ENCODE results near the gene SERPINA10.
"Not testable (repeated sequence)": the region's sequence is repeated elsewhere in the genome, so short reads cannot be mapped to it uniquely, and the experiment has no call there.

SERPINA10 gene

GRCh38 chr14:94313991-94314655, 21.1 kb upstream of the SERPINA10 start:
- no peak for DNase-seq

DNA sequence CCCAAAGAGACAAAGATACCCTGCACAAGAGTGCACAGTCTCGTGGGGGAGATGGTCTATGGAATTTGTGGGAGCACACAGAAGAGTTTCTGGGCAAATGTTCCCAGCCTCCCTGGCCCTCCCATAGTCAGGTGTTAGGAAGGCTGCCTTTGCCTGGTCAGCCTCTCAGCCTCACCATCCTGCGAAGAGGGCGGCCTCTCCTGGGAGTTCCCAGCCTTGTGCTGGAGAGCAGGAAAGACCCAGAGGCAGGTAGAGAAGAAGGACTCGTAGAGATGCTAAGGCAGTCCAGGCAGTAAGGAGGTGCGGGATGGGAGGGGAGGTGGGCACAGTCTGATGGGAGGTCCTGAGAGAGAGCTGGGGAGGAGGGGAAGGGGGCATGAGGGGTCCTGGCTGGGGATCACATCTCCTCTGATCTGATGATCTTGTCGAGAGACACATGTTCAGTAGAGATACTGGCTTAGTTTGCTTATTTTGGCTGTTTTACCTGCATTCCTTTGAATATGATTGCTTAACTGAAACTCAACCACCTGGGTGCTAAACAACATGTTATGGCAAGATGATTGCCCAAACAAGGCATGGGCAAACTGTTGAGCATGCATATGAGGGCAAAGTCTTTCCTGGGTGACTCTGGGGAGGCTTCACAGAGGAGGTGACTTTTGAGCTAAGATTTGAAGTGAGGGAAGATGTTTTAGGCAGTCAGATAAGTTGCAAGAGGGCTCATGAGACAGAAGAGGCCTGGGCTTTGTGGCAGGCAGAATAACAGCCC, 19.6 kb upstream of the SERPINA10 start:
- DNase-seq = no peak

DNA sequence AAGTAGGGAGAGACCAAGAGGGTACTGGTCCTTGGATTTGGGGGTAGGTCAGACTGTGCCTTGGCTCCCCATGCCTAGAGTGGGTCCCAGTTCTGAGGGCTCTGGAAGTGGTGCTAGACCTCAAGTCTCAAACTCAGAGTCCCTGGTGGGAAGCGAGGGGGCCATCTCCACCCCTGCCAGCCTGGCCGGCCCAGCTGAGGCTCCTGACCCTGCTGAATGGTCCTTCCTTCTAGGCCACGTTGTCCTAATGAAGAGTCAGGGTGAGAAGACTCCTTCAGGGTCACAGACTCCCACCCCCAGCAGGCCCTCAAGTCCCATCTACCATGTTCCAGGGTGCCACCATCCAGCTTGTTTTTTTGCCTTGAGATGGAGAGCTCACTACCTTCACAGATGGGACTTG, 17.2 kb upstream of the SERPINA10 start:
- no peak for DNase-seq

GRCh38 chr14:94309721-94310120, 16.7 kb upstream of the SERPINA10 start:
- no peak for DNase-seq

GRCh38 chr14:94307410-94307992, 14.4 kb upstream of the SERPINA10 start:
- DNase-seq = no peak

DNA sequence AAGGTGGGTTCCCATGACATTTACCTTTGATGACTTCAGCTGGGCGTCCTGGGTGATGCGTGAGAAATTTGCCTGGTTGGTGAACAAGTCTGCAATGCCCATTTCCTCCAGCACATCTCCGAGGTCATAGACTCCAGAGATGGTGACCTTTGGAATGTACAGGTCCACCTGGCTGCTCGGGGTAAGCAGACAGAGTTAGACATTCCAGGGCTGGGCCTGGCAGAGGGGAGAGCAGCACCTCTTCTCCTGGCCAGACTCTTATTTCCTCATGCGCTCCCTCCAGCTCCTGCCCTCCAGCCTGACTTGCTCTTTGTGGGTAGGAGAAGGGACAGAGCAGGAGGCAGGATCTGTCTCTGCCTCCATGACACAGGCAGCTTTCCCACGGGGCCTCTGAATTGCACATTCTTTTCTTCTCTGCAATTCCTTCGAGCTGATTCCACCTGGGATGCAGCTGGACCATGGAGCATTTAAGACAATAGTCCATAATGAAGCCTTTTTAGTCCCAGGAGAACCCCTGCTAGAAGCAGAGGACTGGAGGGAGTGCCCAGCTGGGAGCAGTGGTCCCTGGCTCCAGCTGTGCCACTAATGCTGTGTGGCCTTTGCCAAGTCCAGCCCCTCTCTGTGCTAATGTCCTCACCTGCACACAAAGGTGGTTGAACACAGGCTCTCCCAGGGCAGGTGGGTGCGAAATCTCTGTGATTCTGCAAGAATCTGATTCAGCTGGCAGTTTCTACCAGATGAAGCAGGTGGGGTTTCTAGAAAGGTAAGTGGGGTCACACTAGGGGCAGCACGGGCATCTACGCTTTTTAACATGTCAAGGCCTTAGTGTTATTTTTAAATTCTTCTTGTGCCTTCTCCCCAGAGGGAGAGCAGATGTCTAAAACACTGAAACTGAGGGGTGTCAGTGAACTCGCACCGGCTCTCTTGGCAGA, 13.2 kb upstream of the SERPINA10 start:
- DNase-seq = no peak

DNA sequence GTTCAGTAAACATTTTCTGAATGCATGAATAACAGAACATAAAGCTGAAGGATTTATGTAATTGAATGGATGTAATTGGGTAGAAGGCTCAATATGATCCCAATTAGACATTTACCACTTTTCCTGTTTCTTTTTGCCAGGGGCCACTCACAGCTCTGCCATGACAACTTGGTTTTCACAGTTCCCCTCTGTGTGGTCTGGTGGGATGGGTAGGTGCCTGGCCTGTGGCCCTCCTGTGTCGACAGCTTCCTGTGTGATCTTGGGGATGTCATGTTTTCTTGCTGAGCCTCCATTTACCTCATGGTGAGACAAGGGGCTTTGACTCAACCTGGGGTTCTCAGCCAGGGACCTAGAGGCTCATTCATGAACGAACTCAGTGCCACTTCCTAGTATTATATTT, 12.6 kb upstream of the SERPINA10 start:
- DNase-seq = no peak

DNA sequence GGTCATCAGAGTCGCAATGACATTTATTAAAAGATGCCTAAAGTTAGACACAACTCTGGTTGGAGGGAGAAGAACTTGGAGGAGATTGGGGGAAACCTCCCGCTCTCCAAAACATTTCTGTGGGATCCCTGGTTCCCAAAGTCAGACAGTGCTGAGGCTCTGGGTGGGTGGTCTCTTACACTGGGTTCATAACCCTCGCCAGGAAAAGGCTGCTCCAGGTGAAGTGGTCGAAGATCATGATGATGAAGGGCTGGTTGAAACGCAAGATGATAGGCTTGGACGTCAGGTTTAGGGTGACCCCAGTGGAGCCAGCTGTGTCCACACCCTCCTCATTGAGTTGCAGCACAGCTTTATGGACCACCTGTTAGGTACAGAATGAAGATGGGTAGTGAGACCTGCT, 11.2 kb upstream of the SERPINA10 start:
- DNase-seq = no peak

- DNase-seq = no peak
These were observed 10.0 kb upstream of the SERPINA10 start for GRCh38 chr14:94303111-94303510.

GRCh38 chr14:94298130-94298529, 5.1 kb upstream of the SERPINA10 start:
- DNase-seq = no peak

DNA sequence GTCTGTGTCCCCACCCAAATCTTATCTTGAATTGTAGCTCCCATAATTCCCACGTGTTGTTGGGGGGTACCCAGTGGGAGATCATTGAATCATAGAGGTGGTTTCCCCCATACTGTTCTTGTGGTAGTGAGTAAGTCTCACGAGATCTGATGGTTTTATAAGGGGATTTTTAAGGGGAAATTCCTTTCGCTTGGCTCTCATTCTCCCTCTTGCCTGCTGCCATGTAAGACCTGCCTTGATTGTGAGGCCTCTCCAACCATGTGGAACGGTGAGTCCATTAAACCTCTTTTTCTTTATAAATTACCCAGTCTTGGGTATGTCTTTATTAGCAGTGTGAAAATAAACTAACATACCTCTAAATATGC, 3.1 kb upstream of the SERPINA10 start:
- DNase-seq = not testable (repeated sequence)

DNA sequence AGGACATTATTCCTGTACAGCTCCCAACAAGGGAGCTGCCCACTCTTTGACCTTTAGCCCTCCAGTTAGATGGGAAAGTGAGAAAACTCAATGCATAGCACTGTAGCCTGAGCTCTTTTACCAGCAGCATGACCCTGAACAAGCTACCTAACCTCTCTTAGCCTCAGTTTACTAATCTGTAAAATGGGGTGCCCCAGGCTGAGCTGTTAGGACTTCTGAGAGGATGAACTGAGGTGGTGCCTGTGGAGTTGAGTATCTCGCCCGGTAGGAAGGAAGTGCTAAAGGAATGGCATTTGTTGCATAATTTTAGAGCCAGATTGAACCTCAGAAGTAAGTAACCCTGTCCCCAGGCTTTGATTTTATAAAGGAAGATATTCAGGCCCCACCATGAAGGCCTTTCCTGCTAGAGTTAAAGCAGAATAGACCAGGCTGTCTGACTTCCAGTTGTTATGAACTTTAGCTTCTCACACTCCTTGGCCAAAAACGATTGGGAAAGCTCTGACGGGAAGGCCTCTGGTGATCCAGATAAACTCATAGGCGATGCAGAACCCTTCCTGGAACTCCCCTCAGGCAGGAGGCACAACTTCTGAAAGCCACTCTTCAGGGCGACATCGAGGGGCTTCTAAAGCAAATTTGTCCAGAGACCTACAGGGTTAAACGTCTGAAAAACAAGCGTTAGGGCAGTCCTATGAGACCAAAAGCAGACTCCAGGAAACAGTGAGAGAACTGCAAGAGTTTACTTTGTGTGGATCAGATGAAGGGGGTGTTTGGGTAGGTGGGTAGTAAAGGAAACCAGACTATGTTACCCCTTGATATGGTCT, 2.5 kb upstream of the SERPINA10 start:
- no peak for DNase-seq

DNA sequence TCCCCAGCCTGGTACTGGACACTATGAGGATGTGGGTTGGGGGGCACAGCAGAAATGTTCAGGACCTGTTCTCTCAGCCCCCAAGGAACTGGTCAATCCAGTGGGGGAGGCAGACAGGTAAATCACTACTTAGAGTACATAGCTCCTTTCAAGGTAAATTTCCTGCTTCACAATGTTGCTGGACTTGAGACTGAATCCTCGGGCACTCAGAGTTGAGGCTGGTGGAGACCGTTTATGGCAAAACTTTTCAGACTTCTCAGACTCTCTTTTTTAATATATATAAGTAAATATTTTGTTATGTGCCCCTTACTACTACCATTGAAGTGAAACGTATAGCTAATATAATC, 483 bp upstream of the SERPINA10 start:
- DNase-seq = no peak

GRCh38 chr14:94292526-94292871, 569 bp downstream of the SERPINA10 start:
- DNase-seq = no peak

DNA sequence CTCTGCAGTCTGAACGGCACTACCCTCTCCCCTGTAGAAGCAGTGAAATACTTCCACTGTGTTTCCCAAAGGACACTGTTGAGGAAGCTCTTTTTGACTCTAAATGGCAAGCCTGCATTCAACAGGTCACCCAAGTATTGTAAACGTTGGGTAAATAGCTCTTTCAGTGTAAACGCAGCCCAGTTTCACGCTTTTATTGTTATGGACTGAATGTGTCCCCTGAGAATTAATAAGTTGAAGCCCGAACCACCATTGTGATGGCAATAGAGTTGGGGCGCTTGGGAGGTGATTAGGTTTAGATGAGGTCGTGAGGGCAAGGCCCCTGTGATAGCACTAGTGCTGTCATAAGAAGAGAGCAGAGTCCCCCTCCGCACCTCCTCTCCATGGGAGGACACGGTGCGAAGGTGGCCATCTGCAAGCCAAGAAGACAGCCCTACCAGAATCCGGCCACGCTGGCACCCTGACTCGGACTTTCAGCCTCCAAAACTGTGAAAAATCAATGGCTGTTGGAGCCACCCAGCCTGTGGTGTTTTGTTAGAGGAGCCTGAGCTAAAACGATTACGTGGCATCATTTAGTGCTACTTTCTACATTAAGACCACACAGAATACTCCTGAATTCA, 1.1 kb downstream of the SERPINA10 start:
- no peak for DNase-seq

DNA sequence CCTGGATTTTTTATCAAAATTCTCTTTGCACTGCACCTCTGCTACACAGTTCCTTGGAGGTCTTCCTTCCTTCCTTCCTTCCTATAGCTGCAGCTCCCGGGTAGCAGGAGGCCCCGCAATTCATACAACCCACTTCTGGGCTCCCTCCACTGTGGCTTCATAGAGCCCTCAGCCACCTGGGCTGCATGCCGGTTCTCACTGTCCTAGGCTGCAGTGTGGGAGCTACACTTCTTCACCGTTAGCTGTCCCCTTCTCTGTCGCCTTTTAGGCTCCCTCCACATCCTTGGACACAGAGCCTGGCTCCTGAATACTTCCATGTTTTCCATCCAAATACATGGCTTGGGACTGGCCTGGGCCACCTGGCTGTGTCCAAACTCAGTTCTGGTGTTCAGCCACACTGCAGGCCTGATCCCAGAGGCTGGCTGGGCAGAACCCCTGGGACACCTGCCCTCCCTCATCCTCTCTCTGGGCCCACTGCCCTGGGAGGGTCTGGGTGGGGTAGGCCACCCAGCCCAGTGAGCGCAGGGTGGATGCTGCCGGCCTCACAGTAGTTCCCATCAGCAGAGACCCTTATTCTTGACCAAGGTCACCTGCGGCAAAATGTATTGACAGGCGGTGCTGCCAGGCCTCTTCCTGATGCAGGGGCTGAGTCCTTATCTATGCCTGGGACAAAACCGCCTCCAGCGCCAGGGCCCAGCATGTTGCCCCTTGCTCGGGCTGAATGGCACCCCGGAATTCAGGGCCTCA, 1.7 kb downstream of the SERPINA10 start:
- no peak for DNase-seq

GRCh38 chr14:94290197-94290596, 2.9 kb downstream of the SERPINA10 start:
- DNase-seq = no peak

DNA sequence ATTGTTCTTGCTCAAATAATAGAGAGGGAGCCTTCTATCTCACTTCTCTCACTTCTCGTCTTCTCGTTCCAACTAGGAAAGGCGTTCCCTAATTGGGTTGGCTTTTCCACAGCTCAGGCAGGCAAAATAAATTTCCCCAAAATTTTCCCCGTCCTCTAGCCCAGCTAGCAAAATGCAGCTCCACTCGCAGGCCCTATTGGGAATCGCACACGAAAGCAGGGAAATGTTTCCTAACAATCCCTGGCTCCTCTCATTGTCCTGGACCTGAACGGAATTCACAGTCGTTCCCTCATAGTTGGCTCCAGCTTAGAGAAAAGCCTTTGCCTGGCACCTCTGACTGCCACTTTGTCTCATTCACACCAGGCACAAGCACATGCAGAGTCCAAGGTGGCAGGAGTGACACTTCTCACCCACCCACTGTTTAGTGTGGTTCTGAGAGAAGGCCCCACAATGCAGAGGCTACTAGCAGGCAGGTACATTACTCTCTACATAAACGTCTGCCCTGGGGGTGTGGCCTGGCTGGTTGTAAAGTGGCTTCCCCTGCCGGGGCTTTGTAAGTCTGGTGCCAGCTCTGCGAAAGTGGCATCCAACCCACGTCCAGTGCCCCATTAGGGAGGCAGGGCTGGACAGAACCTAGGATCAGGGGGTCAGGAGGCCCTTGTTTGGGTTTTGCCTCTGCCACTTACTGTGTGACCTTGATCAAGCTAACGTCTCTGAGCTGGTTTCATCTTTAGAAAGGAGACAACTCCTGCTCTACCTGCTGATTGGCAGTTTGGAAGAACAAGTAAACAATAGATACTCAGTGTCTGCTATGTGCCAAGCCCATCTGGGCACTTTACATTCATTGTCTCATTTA, 4.2 kb downstream of the SERPINA10 start:
- peak; percentile 41 for DNase-seq

DNA sequence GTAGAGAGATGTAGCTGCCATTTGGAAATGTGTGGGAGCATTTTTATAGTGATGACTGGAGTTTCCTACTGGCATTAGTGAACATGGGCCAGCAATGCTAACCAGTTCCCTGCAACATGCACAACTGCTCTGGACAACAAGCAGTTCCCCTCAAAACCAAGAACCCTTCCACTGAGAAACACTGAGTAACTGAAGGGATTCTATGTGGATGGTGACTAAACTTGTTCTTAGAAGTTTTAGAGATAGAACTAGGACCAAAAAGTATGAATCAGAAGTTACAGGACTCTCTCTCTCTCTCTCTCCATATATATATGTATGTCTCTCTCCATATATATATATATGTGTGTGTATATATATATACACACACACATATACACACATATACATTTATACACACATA, 7.9 kb downstream of the SERPINA10 start:
- no peak for DNase-seq

- no peak for DNase-seq
These were observed 8.8 kb downstream of the SERPINA10 start for GRCh38 chr14:94284221-94284620.
